Neutrophil (primary cell): ENCODE measurements around the gene KIAA1958.

Experiments
- H3K27ac ChIP-seq: fragments of 200-600 bp; sonication (generic); 2 replicates; pipeline ENCODE4 v1.5.1; 2016; ENCODE audit warnings: mild to moderate bottlenecking, moderate library complexity
- H3K27me3 ChIP-seq: fragments of 200-600 bp; sonication (generic); 2 replicates; pipeline ENCODE4 v1.6.0; 2016; ENCODE audit warnings: mild to moderate bottlenecking
- H3K36me3 ChIP-seq: fragments of 200-600 bp; sonication (generic); 2 replicates; pipeline ENCODE4 v1.5.1; 2017
- H3K4me1 ChIP-seq, 2 experiments: fragments of 200-600 bp in 1 of 2; sonication (generic) in 1 of 2; 1 replicate in 1 of 2; 2 replicates in 1 of 2; pipeline versions ENCODE4 v1.5.1 to v1.6.1; 2013 to 2016; ENCODE audit warnings: low read depth in 1 of 2, low read length in 1 of 2, mild to moderate bottlenecking in 1 of 2, moderate library complexity in 1 of 2; ENCODE audit not compliant: control insufficient read depth in 1 of 2, insufficient read depth in 1 of 2
- H3K4me3 ChIP-seq, 2 experiments: fragments of 200-600 bp in 1 of 2; sonication (generic) in 1 of 2; 1 replicate in 1 of 2; 2 replicates in 1 of 2; pipeline ENCODE4 v1.5.1; 2013 to 2016; ENCODE audit warnings: low read depth in 1 of 2, low read length in 1 of 2, mild to moderate bottlenecking in 1 of 2, moderate library complexity in 1 of 2
- H3K9me3 ChIP-seq: fragments of 200-600 bp; sonication (generic); 2 replicates; pipeline ENCODE4 v1.5.1; 2016
- CTCF ChIP-seq: fragments of 200-600 bp; sonication (generic); IDR thresholded peaks from 2 replicates; pipeline ENCODE4 v1.5.1; 2016; ENCODE audit warnings: antibody characterized with exemption

Gene KIAA1958

GRCh38 chr9:112516769-112517168 is 30.1 kb downstream of the KIAA1958 start:
- Histone ChIP-seq H3K36me3 (no peaks in the 10 kb centered on the region), H3K27me3 (no peaks in the 10 kb centered on the region), H3K4me1 (no peaks in the 10 kb centered on the region), H3K27ac (no peak overlapping the region), H3K4me3 (no peak overlapping the region), H3K9me3 (no peaks in the 10 kb centered on the region)
- no peak for TF ChIP-seq CTCF

DNA sequence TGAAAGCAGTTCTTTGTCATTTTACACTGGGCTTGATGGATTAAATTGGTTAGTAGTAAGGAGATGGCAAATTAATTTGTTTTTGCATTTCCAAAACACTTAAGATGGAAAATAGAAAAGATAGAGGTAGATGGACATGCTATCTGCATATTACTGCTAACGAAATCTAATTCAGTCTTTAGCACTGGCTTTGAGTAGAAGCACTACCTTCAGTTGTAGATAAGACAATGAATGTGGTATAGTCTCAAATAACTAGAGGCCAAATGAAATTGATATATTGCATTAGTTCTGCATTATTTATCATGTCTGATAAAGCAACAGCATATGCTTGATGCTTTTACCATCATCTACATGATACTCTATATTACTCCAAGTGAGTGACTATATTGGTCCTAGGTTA is 33.4 kb downstream of the KIAA1958 start:
- H3K4me1 ChIP-seq = no peaks in the 10 kb centered on the region
- no peak for TF ChIP-seq CTCF

GRCh38 chr9:112520656-112521055 is 34.0 kb downstream of the KIAA1958 start:
- H3K4me1 ChIP-seq = no peaks in the 10 kb centered on the region
- no peak overlapping the region for H3K4me3 ChIP-seq
- no peak overlapping the region for H3K27ac ChIP-seq
- no peaks in the 10 kb centered on the region for H3K9me3 ChIP-seq
- H3K36me3 ChIP-seq = no peaks in the 10 kb centered on the region
- no peaks in the 10 kb centered on the region for H3K27me3 ChIP-seq
- no peak for TF ChIP-seq CTCF

More for the DNA sequence above, 33.4 kb downstream of the KIAA1958 start:
- Histone ChIP-seq H3K9me3 (no peaks in the 10 kb centered on the region), H3K27ac (no peak overlapping the region), H3K36me3 (no peaks in the 10 kb centered on the region), H3K4me3 (no peak overlapping the region), H3K27me3 (no peaks in the 10 kb centered on the region)

DNA sequence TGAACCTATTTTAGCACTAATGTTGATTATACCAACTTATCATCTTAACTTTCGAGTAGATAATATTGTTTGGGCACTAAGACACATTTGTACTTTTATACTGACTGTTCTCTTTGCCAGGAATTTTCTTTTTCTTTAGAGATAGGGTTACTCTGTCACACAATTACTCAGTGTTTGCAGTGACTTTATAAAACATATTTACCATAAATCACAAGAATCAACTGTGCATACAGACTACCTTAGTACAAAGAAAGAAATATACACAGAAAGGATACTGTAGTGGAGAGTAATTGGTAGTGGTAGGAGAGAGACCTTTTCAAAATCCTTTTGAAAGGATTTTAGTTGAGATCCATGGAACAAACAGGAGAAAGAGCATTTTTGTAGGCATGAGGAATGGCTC is 40.3 kb downstream of the KIAA1958 start:
- no peaks in the 10 kb centered on the region for H3K9me3 ChIP-seq
- no peak overlapping the region for H3K4me3 ChIP-seq
- no peak overlapping the region for H3K27ac ChIP-seq
- no peaks in the 10 kb centered on the region for H3K27me3 ChIP-seq
- no peaks in the 10 kb centered on the region for H3K4me1 ChIP-seq
- H3K36me3 ChIP-seq = no peaks in the 10 kb centered on the region
- TF ChIP-seq CTCF = no peak

GRCh38 chr9:112527959-112528358 is 41.3 kb downstream of the KIAA1958 start:
- Histone ChIP-seq H3K27ac (no peak overlapping the region), H3K4me3 (no peak overlapping the region), H3K9me3 (no peaks in the 10 kb centered on the region), H3K36me3 (no peaks in the 10 kb centered on the region), H3K4me1 (peaks cover 4 to 5% of the 10 kb centered on the region in 2 experiments), H3K27me3 (no peaks in the 10 kb centered on the region)
- TF ChIP-seq CTCF = no peak

DNA sequence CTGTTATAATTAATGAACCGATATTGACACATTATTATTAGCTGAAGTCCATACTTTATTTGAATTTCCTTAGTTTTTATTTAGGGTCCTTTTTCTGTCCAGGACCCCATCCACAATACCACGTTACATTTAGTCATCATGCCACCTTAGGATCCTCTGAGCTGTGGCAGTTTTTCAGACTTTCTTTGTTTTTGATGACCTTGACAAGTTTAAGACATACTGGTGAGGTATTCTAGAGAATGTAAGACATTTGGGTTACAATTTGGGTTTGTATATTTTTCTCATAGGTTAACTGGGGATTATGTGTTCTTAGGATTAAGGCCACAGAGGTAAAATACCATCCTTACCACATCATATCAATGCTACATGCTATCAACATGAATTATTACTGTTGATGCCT is 42.7 kb downstream of the KIAA1958 start:
- no peaks in the 10 kb centered on the region for H3K9me3 ChIP-seq
- no peaks in the 10 kb centered on the region for H3K36me3 ChIP-seq
- H3K27ac ChIP-seq = no peak overlapping the region
- H3K4me1 ChIP-seq = peaks cover 12% of the 10 kb centered on the region in 2 experiments
- no peak for TF ChIP-seq CTCF
- no peak overlapping the region for H3K4me3 ChIP-seq
- H3K27me3 ChIP-seq = no peaks in the 10 kb centered on the region
